NCI-H187 (cell line): Measurements from ENCODE around the gene MAEA.

Experiments used
- DNase-seq, 2 experiments: peaks; one replicate each; lab custom pipeline; 2025; lab: John Stamatoyannopoulos, UW

Gene MAEA

GRCh38 chr4:1380368-1381151, 90.9 kb downstream of the MAEA start:
- no peak for DNase-seq

- no peak for DNase-seq
Measured at GRCh38 chr4:1381181-1381621, 91.5 kb downstream of the MAEA start.

GRCh38 chr4:1381944-1382541, 92.4 kb downstream of the MAEA start:
- DNase-seq = no peak

- no peak for DNase-seq
Measured at GRCh38 chr4:1382776-1383727, 93.4 kb downstream of the MAEA start.

GRCh38 chr4:1383728-1384591, 94.3 kb downstream of the MAEA start:
- no peak for DNase-seq

- DNase-seq = no peak
Measured at GRCh38 chr4:1384675-1385372, 95.1 kb downstream of the MAEA start.

- no peak for DNase-seq
Measured at GRCh38 chr4:1385373-1386340, 96.0 kb downstream of the MAEA start.
